BLaER1 treated with 17β-estradiol and CSF1 and Interleukin-3, amounts not matched to agents 10 nM and 100 nM (cell line): ENCODE data around the gene AIG1.
"Not testable (repeated sequence)": the region's sequence is repeated elsewhere in the genome, so short reads cannot be mapped to it uniquely, and the experiment has no call there.

Experiments
- H3K27ac ChIP-seq, 11 experiments: shearing (Covaris generic); formaldehyde crosslinking; 2 replicates each; pipeline ENCODE4 v1.8.1; 2022
- H3K27me3 ChIP-seq, 11 experiments: shearing (Covaris generic); formaldehyde crosslinking; 2 replicates each; pipeline ENCODE4 v1.8.1; 2022
- H3K36me3 ChIP-seq, 11 experiments: shearing (Covaris generic); formaldehyde crosslinking; 2 replicates each; pipeline ENCODE4 v1.8.1; 2022
- H3K4me1 ChIP-seq, 10 experiments: shearing (Covaris generic); formaldehyde crosslinking; 2 replicates each; pipeline ENCODE4 v1.8.1; 2022
- H3K4me2 ChIP-seq, 11 experiments: shearing (Covaris generic); formaldehyde crosslinking; 2 replicates each; pipeline ENCODE4 v1.8.1; 2022
- H3K4me3 ChIP-seq, 10 experiments: shearing (Covaris generic); formaldehyde crosslinking; 2 replicates each; pipeline ENCODE4 v1.8.1; 2022
- H3K9ac ChIP-seq, 11 experiments: shearing (Covaris generic); formaldehyde crosslinking; 2 replicates each; pipeline ENCODE4 v1.8.1; 2022
- H3K9me3 ChIP-seq, 11 experiments: shearing (Covaris generic); formaldehyde crosslinking; replicated peaks in 1 of 11; 2 replicates each; pipeline ENCODE4 v1.8.1; 2022
- H4K20me1 ChIP-seq, 11 experiments: shearing (Covaris generic); formaldehyde crosslinking; 2 replicates each; pipeline ENCODE4 v1.8.1; 2022
- Cebpa-rat ChIP-seq, 11 experiments: shearing (Covaris generic); IDR thresholded peaks; 2 replicates each; pipeline ENCODE4 v1.8.1; 2022

The AIG1 gene

DNA sequence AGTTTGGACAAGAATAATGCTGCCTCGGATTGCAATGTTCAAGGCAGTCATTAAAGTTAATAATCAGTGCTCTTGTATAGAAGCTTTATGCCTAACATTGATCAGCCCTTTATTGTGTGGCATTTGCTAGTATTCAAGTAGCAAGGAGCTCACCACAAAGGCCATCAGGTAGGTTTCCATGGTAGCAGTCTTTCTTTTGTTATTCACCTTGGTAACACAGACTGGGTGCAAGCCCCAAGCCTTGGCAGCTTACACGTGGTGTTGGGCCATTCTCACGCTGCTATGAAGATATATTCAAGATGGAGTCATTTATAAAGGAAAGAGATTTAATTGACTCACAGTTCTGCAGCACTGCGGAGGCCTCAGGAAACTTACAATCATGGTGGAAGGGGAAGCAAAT lies 240.5 kb downstream of the AIG1 start:
- H3K4me1 ChIP-seq = no peaks in the 10 kb centered on the region
- TF ChIP-seq Cebpa-rat (IDR thresholded peaks at IDR 0.05) = no peak
- H3K9me3 ChIP-seq = no peaks in the 10 kb centered on the region; a peak in 1 of 22 replicates
- H3K36me3 ChIP-seq = no peaks in the 10 kb centered on the region
- no peak overlapping the region for H3K4me2 ChIP-seq
- H3K9ac ChIP-seq = no peak overlapping the region
- no peaks in the 10 kb centered on the region for H3K27me3 ChIP-seq
- H4K20me1 ChIP-seq = no peaks in the 10 kb centered on the region
- H3K4me3 ChIP-seq = no peak overlapping the region
- H3K27ac ChIP-seq = no peak overlapping the region

DNA sequence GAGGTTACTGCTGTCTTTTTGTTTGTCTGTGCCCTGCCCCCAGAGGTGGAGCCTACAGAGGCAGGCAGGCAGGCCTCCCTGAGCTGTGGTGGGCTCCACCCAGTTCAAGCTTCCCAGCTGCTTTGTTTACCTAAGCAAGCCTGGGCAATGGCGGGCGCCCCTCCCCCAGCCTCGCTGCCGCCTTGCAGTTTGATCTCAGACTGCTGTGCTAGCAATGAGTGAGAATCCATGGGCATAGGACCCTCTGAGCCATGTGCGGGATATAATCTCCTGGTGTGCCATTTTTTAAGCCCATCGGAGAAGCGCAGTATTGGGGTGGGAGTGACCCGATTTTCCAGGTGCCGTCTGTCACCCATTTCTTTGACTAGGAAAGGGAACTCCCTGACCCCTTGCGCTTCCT lies 247.1 kb downstream of the AIG1 start:
- H3K9ac ChIP-seq, H4K20me1 ChIP-seq, H3K27me3 ChIP-seq, H3K9me3 ChIP-seq, H3K4me1 ChIP-seq, H3K36me3 ChIP-seq, H3K4me3 ChIP-seq, H3K4me2 ChIP-seq, H3K27ac ChIP-seq: not testable (repeated sequence)

DNA sequence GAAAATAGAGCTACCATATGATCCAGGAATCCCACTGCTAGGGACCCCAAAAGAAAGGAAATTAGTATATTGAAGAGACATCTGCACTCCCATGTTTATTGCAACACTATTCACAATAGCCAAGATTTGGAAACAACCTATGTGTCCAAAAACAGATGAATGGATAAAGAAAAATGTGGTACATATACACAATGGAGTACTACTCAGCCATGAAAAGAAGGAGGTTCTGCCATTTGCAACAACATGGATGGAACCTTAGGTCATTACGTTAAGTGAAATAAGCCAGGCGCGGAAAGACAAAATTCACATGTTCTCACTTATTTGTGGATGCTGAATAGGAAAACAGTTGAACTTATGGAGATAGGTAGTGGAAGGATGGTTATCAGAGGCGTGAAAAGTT lies 252.5 kb downstream of the AIG1 start:
- Histone ChIP-seq H3K9ac (no peak overlapping the region), H3K36me3 (no peaks in the 10 kb centered on the region), H4K20me1 (no peaks in the 10 kb centered on the region), H3K27ac (no peak overlapping the region), H3K4me2 (no peak overlapping the region), H3K4me1 (no peaks in the 10 kb centered on the region), H3K4me3 (no peak overlapping the region), H3K9me3 (peaks cover 0 to 21% (median 3%) of the 10 kb centered on the region in 11 experiments; a peak in 6 of 22 replicates), H3K27me3 (no peaks in the 10 kb centered on the region)
- no peak for TF ChIP-seq Cebpa-rat (IDR thresholded peaks at IDR 0.05)

DNA sequence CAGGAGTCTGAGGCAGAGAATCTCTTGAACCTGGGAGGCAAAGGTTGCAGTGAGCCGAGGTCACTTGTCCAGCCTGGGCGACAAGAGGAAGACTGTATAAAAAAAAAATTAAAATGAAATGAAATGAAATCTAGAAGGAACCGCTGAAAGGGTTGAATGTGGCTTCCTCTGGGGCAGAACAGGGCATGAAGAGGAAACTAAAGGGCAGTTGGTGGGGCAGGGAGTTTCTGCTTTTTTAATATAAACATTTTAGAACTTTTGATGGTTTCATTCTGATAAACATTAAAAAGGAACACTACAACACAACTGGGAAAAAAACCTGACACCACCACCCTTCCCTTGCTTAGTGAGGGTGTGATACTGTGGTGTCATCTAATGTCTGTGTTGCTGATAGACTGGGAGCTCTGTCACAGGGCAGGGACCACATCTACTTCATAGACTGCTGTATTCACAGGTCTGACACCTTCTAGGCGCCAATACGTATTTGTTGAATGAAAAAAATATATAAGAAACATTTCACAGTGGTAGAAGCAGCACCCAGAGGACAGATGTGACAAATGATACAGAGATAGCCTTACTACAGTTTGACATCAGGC lies 260.9 kb downstream of the AIG1 start:
- H3K9ac ChIP-seq = no peak overlapping the region
- no peak for TF ChIP-seq Cebpa-rat (IDR thresholded peaks at IDR 0.05)
- peaks cover 0 to 17% (median 4%) of the 10 kb centered on the region in 11 experiments; a peak in 5 of 22 replicates for H3K9me3 ChIP-seq
- no peaks in the 10 kb centered on the region for H3K36me3 ChIP-seq
- no peak overlapping the region for H3K4me3 ChIP-seq
- H4K20me1 ChIP-seq = no peaks in the 10 kb centered on the region
- H3K4me1 ChIP-seq = peaks cover 0 to 17% (median 0%) of the 10 kb centered on the region in 10 experiments; a peak in 1 of 20 replicates
- no peak overlapping the region for H3K27ac ChIP-seq
- no peaks in the 10 kb centered on the region for H3K27me3 ChIP-seq
- no peak overlapping the region for H3K4me2 ChIP-seq

DNA sequence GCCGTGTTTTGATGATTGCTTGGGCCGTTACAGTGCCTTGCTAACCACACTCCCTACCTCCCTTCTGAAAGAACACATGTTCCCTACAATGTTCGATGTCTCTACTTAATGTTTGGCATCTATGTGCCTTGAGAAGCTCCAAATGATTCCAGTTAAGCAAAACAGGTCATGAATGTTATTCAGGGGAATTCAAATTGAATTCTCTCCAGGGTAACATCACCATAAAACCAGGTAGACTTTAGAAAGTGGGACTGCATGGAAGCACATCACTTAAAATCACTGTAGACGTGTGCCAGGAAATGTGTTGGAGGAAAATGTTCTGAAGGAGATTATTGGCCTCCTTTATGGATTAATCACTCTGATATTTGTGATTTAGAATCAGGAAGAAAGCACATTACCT lies 261.7 kb downstream of the AIG1 start:
- peaks cover 0 to 17% (median 0%) of the 10 kb centered on the region in 10 experiments; a peak in 1 of 20 replicates for H3K4me1 ChIP-seq
- no peak overlapping the region for H3K9ac ChIP-seq
- H3K4me3 ChIP-seq = no peak overlapping the region
- no peaks in the 10 kb centered on the region for H4K20me1 ChIP-seq
- no peak overlapping the region for H3K4me2 ChIP-seq
- TF ChIP-seq Cebpa-rat (IDR thresholded peaks at IDR 0.05) = no peak
- H3K36me3 ChIP-seq = no peaks in the 10 kb centered on the region
- peaks cover 0 to 12% (median 4%) of the 10 kb centered on the region in 11 experiments; a peak in 5 of 22 replicates for H3K9me3 ChIP-seq
- no peak overlapping the region for H3K27ac ChIP-seq
- no peaks in the 10 kb centered on the region for H3K27me3 ChIP-seq

DNA sequence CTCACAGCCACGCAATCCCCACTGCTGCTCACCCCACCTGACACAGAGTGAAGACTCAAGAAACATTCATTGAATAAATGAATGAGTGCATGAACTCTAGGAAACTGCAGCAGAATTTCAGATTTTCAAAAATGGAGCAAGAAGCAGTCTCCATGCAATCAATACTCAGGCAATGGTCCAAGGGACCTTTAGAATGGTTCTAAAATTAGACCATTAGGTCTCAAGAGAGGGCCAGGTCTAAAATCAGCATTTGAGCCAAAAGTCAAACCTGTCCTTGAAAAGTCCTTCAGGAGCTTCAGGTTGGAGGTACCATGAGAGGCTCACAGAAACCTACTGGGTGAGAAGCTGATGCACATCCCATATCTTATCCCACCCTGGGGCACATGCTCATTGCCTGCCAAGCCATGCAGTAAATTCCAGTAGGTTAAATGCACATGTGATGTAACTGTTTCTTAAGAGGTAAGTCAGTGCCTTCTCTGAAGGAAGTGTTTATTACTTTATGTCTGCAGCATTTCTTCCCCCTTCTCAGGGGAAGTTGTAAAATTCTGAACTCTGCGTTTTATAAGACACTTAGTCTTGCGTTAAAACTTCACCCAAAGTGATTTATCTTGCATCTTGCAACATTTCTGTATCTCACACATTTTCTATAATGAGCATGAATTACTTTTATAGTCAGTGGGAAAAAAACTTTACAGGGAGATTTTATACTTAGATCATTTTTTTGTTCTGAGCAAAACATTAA lies 263.2 kb downstream of the AIG1 start:
- TF ChIP-seq Cebpa-rat (IDR thresholded peaks at IDR 0.05) = no peak
- Histone ChIP-seq H3K4me3 (no peak overlapping the region), H3K27ac (no peak overlapping the region), H3K4me2 (no peak overlapping the region), H3K4me1 (peaks cover 0 to 17% (median 0%) of the 10 kb centered on the region in 10 experiments; a peak in 1 of 20 replicates), H4K20me1 (no peaks in the 10 kb centered on the region), H3K36me3 (no peaks in the 10 kb centered on the region), H3K9ac (no peak overlapping the region), H3K27me3 (no peaks in the 10 kb centered on the region), H3K9me3 (0 out of 22 replicates have a peak, but pooled peaks cover 0 to under 1% (median 0%) of the 10 kb centered on the region in 11 experiments)

DNA sequence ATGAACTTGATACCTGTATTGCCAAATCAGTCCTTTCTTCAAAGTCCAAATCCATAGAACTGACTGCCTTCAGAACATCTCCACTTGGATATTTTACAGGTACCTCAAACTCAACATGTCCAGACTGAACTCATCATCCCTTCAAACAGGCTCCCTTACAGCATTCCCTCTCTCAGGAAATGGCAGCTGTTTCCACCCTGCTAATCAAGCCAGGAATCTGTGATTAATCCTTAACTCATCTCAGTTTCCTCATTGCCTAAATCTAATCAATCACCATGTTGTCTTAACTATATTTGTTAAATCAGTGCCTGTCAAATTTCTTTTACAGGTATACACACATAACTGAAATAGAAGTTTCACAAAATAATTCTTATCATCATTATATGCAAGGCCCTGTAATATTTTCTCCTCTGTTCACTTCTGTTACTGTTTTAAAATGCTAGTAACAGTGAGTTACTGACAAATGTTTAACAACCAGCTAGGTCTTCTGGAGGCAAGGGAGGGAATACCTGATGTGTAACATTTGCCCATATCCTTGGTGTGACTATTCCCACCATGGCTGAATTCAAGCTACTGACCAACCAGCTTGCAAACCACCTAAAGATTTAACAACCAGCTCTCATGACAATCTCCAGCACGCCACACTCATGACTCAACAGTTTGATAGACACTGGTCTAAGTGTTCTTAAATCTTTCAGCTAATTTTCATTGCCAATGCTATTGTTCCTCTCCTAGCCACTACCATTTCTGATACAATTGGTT lies 264.9 kb downstream of the AIG1 start:
- Histone ChIP-seq H3K27ac (no peak overlapping the region), H3K27me3 (no peaks in the 10 kb centered on the region), H3K9ac (no peak overlapping the region), H3K4me1 (peaks cover 0 to 17% (median 0%) of the 10 kb centered on the region in 10 experiments; a peak in 1 of 20 replicates), H3K36me3 (no peaks in the 10 kb centered on the region), H3K4me3 (no peak overlapping the region), H3K4me2 (no peak overlapping the region), H3K9me3 (no peaks in the 10 kb centered on the region), H4K20me1 (no peaks in the 10 kb centered on the region)
- TF ChIP-seq Cebpa-rat (IDR thresholded peaks at IDR 0.05) = no peak

DNA sequence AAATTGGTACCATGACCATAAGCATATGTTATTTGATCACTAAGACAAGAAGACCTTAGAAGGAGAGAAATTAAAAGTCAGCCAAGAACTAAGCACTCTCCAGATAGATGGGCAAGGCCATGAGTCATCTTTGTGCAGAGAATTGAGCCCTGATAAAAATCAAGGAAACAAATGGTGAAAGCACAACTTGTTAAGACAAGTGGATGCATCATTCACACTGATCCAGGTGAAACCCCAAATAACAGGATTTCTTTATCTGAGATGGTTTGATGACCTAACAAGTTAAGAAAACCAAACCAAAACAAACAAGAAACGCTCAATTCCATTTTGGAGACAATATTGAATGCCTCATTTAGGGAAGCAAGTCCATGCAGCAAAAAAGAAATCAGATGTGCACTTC lies 268.2 kb downstream of the AIG1 start:
- no peak overlapping the region for H3K4me2 ChIP-seq
- H3K4me3 ChIP-seq = no peak overlapping the region
- H3K4me1 ChIP-seq = peaks cover 0 to 7% (median 0%) of the 10 kb centered on the region in 10 experiments; a peak in 1 of 20 replicates
- no peaks in the 10 kb centered on the region for H4K20me1 ChIP-seq
- no peak overlapping the region for H3K9ac ChIP-seq
- H3K27ac ChIP-seq = no peak overlapping the region
- no peak for TF ChIP-seq Cebpa-rat (IDR thresholded peaks at IDR 0.05)
- no peaks in the 10 kb centered on the region for H3K27me3 ChIP-seq
- H3K9me3 ChIP-seq = no peaks in the 10 kb centered on the region
- no peaks in the 10 kb centered on the region for H3K36me3 ChIP-seq

DNA sequence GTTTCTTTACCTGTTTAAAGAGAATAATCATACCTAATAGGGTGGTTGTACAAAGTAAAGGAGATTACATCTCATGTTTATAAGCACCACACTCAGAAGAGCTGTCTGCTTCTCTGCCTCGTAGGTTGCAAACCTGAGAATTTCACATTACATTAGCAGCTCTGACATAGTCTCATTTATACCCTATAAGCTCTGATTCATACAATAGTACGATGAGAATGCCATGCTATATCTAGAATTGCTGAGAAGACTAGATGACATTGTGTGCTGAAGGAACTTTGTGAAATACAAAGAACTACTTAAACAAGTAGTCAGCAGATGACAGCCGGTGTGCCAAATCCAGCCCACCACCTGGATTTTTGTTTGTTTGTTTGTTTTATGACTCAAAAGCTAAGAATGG lies 268.6 kb downstream of the AIG1 start:
- no peaks in the 10 kb centered on the region for H3K27me3 ChIP-seq
- no peak for TF ChIP-seq Cebpa-rat (IDR thresholded peaks at IDR 0.05)

More for the DNA sequence above, 268.6 kb downstream of the AIG1 start:
- no peak overlapping the region for H3K9ac ChIP-seq
- H3K4me1 ChIP-seq = 0 out of 20 replicates have a peak, but pooled peaks cover 0 to 2% (median 0%) of the 10 kb centered on the region in 10 experiments
- H3K4me3 ChIP-seq = no peak overlapping the region
- no peaks in the 10 kb centered on the region for H3K9me3 ChIP-seq
- H4K20me1 ChIP-seq = no peaks in the 10 kb centered on the region
- H3K4me2 ChIP-seq = no peak overlapping the region
- H3K36me3 ChIP-seq = no peaks in the 10 kb centered on the region
- H3K27ac ChIP-seq = no peak overlapping the region
